Cardiac septum (tissue), 1 donor: ENCODE measurements around the gene SPDL1. TPM values are rescaled to one million over a fixed set of nuclear protein-coding genes. Genes with fewer than 3 reads are reported as not detected.

Experiments used
- DNase-seq: peaks from one replicate; pipeline ENCODE4 v3.0.0-alpha.2; 2020; ENCODE audit warnings: low spot score
- intact Hi-C: fragments of 100-400 bp; cut with DNase I; formaldehyde crosslinking; loops from one replicate; pipeline ENCODE4 v1.14.0; 2022
- total RNA-seq: library from RNA; stranded (reverse); fragmentation: NEBNext Ultra II Directional; extraction: Animal tissue kit (Norgen Biotek cat#: 25700); gene quantifications from one replicate; pipeline ENCODE4 v1.2.1, GENCODE V29; 2021
- donor health status: DM: no; HTN: no; CAD: no.

The SPDL1 gene
- total RNA-seq, 1 donor from 2014 or later: 4.6 TPM

DNA sequence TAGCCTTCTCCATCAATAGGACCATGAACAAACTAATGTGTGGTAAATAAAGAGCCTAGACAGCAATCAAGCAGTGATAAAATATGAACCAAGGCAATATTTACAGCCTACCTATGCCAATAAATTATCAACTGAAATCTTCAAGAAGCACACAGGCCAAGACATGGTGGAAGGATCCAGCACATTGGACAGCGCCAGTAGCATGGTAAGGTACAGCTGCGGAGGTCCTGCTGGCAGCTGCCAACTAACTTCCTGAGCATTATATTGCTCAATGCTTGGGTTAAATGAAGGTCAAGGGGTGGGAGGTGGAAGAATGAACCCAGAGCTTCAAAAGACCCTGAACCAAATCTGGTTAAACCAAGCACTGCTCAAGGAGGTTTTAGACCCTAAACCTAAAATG, 16.5 kb upstream of the SPDL1 start:
- no peak for DNase-seq
- intact Hi-C loops: no loop called here

DNA sequence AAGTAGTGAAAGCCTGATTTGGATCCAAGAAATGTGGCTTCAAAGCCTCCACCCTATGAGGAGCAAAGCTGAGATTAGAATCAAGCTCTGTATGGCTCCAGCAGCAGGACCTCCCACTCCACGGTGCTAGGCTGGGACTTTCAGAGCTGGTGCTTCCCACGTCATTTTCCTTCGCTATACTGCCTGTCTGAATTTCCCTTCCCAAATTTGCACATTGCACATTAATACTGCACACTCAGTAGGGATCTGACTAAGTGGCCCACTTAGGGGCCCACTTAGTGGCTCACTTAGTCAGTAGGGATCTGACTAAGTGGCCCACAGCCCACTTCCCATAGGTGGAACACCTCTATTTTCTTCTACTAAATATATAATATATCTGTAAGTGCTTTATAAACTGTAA, 14.1 kb upstream of the SPDL1 start:
- intact Hi-C loops: no loop called here
- no peak for DNase-seq

DNA sequence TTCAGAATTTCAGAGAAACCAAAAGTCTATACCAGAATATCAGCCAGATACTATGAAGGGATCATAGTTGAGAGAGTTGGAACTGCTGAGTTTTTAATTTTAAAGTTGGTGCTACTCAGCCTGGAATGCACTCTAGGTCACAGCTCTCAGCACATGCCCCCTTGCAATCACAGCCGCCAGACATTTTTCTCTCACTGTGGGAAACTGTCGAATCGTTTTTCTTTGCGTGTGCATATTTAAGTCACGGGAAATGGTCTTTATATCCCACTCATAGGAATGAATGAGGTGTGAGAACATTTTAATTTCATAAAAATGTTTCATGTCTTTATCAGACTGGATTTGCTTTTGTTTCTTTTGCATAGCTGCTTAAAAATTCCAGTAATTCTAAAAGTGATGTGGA, 12.2 kb upstream of the SPDL1 start:
- DNase-seq: no peak
- intact Hi-C loops: no loop called here

DNA sequence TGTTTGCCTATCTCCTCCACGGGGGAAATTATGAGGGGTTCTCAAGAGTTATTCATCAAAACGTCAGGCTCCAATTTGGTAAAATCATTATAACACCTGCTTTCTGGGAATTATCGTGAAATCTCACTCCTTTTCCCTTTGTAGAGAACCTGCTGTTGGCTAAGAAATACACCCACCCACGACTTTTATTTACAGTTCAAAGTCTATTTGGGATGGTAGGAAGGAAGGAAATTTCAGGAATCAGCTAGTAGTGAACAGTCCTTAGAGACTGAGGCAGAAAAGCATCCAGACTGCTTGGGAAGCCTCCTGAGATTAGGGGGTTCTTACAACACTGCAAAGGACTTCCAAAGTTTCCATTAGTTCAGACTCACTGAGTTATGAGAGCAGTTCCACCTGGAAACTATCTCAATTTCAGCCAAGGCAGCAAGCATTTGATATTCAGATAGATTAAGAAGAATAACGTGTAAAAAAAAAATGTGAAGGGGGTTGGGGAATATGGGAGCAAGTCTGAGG, 9.4 kb upstream of the SPDL1 start:
- intact Hi-C loops: no loop called here
- no peak for DNase-seq

DNA sequence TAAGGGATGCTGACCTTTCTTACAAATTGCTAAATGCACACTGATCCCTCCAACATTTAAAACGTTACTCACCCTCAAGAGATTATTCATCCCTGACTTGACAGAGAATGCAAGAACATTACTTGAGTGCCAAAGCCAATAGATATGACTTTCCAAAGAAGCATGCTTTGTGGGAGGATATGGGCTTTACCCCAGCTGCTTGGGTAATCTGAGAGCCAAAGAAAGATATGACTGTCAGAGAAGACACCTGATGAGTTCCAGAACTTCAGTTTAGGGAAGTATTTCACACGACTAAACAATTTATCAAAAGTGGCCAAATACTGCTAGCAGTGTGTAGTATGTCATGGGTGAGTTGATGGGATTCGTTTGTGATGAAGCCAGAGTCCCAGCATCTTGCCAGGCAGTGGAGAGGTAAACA, 7.4 kb upstream of the SPDL1 start:
- intact Hi-C loops: no loop called here

DNA sequence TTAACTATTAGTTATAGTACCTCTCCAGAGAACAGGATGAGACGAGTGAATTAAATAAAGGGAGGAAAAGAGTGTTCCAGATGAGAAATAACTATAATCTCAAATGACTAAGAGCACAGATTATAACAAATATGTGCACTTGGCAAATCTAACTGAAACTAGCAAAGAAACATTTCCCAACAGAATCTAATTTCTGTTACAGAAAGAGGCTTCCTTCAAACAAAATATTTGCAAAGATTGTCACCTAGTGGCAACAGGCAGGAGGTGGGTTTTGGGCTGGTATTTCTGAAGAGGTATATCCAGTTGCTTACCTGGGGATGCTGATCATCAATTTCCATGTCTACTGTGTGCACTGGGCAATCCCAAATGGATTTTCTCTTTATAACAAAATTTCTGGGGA, 5.6 kb upstream of the SPDL1 start:
- intact Hi-C loops: no loop called here

More for the DNA sequence above, 7.4 kb upstream of the SPDL1 start:
- DNase-seq: no peak

DNA sequence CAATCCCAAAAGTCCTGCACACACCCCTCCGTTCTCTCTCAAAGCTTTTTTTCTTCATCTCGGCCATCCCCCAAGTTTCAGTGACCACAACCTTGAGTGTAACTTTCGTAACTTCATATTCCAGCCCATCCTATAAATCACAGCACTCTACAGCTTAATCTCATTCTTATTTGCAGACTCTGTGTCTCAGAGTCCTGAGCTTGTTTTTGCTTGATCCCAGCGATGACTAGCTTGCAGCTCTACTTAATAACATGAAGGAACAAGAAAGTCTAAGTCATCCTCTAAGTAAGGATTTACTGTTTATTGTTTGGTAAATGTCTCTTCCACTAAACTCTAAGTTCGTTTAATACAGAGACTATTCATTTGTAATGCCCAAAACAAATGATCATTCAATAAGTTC, 2.6 kb upstream of the SPDL1 start:
- DNase-seq: no peak
- intact Hi-C loops: loop anchor here (5.0 to 10.0 kb wide), 3 partner anchors 594 to 1096 kb away; partner anchors contain the start of gene RARS1

More for the DNA sequence above, 5.6 kb upstream of the SPDL1 start:
- no peak for DNase-seq

DNA sequence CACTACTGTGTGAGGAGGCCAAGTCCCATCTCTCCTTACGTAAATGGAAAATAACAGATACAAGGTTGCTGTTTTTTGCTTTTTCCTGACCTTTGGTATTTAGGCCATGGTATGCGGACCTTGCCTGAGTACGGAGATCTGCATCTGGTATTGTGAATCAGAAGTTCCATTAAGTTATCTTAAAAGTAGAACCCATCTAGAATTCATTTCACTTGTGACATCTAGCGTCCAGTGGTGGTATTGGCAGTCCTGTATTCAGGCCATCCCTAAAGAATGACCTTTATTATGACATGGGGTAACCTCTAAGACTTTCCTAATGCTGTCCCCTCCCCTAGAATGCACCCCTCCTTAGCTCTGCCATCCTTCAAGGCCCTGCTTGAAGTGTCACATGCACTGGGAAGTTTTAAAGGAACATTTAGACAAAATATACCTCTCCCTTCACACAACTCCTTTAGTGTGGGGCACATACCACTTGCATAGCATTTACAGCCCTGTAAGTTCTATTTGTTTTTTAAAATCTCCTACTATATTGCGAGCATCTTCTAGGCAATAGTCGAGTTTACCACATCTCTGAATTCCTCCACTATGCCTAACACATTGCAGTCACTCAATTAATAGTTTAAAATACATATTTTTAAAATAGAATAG, 1.9 kb upstream of the SPDL1 start:
- no peak for DNase-seq
- intact Hi-C loops: loop anchor here (5.0 to 10.0 kb wide), 3 partner anchors 594 to 1097 kb away; partner anchors contain the start of gene RARS1

DNA sequence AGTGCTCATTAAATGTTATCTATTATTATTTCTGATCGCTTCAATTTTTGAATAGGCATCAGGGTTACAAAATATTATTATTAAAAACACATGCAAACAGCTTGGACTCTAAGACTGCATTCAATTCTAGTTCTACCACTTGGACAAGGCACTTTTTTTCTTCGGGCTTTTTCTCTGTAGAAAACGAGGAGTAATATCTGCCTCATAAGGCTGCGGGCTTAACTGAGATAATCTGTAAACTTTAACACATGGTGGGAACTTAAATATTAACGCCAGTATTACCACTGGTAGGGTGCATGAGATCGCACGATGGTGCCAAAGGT, 511 bp upstream of the SPDL1 start:
- no peak for DNase-seq
- intact Hi-C loops: loop anchor here (5.0 to 10.0 kb wide), 3 partner anchors 596 to 1098 kb away; partner anchors contain the start of gene RARS1

DNA sequence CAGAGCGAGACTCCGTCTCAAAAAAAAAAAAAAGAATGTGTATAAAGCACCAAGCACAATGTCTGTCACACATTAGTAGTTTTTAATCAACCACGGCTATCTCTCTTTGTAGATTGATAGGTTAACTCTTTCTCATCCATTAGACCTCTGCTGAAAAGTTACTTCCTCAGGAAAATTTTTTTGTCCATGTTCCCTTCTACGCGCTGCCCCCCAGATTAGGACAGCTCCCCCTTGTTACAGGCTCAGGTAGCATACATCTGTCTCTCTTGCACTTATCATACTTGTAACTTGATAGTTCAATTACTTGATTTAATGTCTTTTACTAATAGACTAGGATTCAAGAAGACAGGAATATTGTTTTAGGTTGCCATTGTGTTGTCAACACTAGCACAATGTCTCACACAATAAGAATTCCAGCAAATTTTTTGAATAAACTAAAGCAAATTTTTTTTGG, 1.5 kb downstream of the SPDL1 start:
- DNase-seq: no peak
- intact Hi-C loops: loop anchor here (5.0 to 10.0 kb wide), 3 partner anchors 598 to 1100 kb away; partner anchors contain the start of gene RARS1

DNA sequence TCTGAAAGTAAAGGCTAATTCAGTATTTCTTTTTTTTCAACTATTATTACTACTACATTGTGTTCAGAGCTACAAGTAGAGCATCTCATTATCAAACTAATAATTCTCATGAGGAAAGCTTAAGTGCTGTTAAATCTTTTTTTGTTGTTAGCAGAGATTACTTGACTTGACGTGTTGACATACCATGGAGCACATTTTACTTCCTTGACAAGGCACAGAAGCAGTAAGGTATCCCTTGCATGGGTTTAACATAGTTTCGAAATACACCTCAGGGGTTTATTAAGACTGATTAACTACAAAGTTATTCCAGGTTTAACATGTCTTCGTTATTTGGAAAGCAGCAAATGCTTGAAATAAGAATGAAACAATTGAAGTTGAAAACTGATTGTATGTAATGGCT, 7.0 kb downstream of the SPDL1 start:
- intact Hi-C loops: no loop called here
- DNase-seq: no peak

DNA sequence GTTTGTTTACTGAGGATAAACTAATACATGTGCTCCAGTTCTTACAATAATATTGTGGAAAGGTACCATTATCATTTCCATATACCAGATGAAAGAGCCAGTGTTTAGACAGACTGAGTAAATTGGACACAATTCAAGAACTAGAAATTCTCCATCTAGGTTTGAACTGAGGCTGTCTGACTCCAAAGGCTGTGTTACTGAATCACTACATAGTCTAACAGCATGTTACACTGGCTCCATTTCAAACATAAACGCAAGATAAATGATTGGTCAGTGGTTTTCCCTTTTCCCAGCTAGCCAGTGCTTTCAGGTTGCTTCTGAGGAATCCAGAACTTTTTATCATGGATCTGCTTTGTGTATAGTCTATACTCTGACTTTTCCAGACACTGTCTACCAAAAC, 8.1 kb downstream of the SPDL1 start:
- no peak for DNase-seq
- intact Hi-C loops: no loop called here

DNA sequence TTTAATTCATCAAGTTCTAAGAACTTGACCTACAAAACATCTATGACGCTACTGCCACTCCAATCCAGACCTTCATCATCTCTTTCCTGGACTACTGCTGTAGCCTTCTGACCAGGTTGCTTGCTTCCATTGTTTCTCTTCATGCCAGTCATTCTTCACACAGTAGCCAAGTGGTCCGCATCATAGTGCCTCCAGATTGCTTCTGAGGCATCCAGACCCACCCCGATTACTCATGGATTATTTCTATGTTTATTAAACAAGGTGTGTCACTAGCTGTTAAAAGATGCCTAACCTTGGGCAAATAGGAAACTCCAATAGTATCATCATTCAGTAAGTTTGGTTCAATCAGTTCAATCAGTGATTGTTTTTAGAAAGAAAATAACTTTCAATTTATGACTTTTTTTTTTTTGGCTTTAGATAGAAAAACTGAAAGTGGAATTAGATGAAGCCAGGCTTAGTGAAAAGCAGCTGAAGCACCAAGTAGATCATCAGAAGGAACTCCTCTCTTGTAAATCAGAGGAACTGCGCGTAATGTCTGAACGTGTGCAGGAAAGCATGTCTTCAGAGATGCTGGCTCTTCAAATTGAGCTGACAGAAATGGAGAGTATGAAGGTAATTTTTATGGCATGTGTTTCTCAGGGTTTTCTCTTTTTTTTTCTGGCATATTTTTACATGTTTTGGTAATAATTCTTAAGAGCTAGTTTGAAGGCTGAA, 9.5 kb downstream of the SPDL1 start:
- intact Hi-C loops: no loop called here
- DNase-seq: no peak

DNA sequence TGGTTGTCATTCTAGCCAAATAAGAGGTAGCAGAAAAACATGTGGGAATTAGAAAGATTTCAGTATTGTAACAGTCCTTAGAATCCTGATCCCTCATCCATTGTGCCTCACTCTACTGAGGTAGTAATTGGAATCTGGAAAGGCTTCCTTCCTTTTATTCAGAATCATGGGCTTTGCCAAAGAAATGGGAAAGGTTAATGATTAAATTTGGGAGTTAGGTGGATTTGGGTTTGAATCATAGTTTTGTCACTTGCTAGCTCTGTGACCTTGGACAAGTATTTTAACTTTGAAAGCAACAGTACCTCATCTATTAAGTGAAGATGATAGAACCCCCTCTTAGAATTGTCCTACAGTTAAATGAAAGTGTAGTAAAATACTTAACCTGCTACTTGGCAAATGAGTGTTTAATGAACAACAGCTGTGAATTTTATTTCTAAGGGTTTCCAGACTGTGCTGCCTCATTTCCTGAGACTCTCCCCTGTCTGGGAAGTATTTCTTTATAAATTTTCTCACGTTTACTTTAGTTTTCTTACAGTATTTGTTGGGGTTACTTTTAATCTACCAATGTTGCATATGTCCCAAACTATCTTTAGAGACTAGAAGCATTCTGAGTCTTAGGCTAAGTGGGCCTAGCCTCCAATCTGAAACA, 11.7 kb downstream of the SPDL1 start:
- intact Hi-C loops: no loop called here
- no peak for DNase-seq

DNA sequence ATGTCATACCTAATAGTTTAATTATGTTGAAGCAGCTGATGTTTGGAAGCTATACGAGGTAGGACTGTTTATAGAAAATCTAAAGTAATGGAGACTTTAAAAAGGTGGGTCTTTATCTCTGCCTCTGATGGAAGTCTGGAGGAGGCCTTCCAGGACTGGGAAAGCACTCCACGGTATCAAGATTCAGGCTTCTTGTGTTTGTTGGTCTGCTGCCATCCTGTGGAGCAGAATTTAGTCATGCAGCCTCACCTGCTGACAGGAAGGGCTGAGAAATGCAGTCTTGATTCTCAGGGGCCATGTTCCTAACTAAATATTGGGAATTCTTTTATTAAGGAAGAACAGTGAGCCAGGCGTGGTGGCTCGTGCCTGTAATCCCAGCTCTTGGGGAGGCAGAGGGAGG, 15.9 kb downstream of the SPDL1 start:
- intact Hi-C loops: no loop called here
- no peak for DNase-seq

DNA sequence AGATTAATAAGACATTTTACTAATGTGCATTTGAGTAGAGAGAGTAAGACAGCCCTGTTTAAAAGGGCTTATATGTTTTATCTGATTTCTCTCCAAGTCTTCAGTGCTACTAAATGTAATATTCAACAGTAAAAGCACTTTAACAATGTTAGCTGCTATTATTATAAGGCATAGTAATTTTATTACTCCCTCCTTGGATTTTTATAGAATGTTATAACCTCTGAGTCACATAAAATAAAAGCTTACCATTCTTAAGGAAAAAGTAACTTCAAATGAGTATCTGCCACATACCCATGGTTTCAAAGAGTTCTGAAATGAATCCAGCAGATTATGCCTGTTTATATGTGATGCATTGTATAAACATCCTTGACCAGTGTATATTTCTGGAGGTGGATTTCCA, 19.0 kb downstream of the SPDL1 start:
- no peak for DNase-seq
- intact Hi-C loops: no loop called here

DNA sequence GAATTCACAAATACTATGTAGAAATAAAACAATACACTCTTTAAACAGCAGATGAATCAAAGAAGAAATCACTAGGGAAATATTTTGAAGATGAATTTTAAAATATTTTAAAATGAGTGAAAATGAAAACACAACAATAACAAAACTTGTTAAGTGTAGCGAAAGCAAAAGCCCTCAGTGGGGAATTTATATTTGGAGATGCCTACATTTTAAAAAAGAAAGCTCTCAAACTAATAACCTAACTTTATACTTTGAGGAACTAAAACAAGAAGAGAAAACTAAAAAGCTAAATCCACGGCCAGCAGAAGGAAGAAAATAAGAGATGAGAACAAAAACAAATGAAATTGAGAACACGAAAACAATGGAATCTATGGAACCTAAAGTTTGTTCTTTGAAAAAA, 22.7 kb downstream of the SPDL1 start:
- intact Hi-C loops: no loop called here
- DNase-seq: no peak

DNA sequence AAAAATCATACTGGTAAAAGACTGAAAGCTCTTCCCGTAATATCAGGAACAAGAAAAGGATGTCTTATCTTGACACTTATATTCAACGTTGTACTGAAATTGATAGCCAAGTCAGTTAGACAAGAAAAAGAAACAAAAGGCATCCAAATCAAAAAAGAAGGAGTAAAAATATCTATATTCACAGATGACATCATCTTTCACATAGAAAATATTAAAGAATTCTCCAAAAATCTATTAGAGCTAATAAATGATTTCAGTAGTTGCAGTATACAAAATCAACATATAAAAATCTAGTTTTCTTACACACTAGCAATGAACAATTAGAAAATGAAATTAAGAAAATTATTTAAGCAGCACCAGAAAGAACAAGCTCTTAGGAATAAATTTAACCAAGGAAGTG, 24.3 kb downstream of the SPDL1 start:
- no peak for DNase-seq
- intact Hi-C loops: no loop called here

DNA sequence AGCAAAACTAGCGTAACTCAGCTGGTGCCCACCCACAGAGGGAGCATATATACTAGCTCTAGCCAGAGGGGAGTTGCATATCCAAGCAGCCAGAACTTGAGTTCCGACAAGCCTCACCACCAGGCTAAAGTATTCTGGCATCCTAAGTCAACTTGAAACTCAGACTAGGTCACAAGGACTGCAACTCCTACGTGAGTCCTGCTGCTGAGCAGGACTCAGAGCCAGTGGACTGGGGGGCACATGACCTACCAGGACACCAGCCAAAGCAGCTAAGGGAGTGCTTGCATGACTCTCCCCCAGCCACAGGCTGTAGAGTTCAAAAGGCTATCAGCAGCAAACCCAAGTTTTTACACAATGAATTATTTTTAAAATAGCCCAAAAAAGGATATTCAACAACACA, 26.1 kb downstream of the SPDL1 start:
- no peak for DNase-seq
- intact Hi-C loops: no loop called here

DNA sequence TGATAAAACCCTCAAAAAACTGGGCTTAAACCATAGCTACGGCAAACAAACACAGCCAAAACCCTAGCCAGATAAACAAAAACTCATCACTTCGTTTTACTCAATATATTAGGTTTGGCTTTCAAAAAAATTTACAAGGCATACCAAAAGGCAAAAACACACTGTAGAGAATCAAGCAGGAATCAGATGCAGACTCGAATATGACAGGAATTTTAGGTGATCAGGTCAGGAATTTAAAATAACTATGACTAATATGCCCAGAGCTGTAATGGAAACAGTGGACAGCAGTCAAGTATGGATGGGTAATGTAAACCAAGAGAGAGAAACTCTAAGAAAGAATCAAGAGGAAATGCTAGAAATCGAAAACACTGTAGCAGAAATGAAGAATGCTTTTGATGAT, 27.0 kb downstream of the SPDL1 start:
- intact Hi-C loops: no loop called here
- no peak for DNase-seq

DNA sequence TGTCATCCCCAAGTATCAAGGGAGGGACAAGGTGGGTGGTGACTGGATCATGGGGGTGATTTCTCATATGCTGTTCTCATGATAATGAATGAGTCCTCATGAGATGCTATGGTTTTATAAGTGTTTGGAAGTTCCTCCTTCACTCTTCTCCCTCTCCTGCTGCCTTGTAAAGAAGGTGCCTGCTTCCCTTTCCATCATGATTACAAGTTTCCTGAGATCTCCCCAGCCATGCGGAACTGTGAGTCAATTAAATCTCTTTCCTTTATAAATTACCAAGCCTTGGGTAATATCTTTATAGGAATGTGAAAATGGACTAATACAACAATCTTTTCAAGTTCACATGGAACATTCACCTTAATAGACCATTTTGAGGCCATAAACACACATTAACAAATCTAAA, 32.0 kb downstream of the SPDL1 start:
- intact Hi-C loops: no loop called here

More for the DNA sequence above, 32.0 kb downstream of the SPDL1 start:
- DNase-seq: no peak
